ENCODE measurements around the gene OPCML. TPM values are rescaled to one million over a fixed set of nuclear protein-coding genes. Genes with fewer than 3 reads are reported as not detected.
A peak's percentile ranks its signal among the peaks of the same experiment; 100 is the strongest.

Gene OPCML
- total and polyA plus RNA-seq, 2 donors from 2014 or later = 0.77 to 1.1 TPM

DNA sequence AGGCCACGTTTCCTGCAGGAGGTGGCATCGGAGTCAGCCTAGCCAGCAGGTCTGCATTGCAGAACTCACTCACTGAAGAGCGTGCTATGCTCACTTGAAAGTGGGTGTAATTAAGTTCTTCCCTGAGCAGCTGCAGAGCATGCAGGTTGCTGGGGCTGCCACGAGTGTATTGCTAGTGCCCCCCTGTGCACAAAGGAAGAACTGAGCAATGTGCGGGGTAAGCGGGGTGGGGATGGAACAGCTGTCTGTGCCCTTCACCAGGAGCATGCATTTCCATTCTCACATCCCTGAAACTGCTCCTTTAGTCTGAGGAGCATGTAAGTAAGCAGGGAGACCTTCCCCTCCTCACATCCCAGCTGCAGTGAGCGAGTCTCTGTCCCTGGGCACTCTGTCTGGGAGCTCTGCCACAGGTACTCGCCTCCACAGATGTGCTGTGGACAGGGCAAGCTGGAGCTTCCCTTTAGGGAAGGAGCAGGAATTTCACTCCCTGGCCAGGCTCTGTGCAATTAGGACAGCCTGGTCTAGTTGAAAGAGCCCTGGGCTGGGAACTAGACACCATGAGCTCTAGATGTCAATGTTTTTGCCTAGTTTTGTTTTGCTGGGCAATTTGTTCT, 1130.1 kb downstream of the OPCML start:
- Histone ChIP-seq H3K9ac (ENCODE audit: low read length in 3 of 3) (no peak overlapping the region), H3K4me1 (ENCODE audit: control insufficient read depth in 2 of 3, insufficient read depth in 2 of 3, low read depth in 1 of 3, low read length in 3 of 3) (no peaks in the 10 kb centered on the region), H3K27ac (ENCODE audit: low read depth in 2 of 2, low read length in 2 of 2) (no peak overlapping the region), H3K36me3 (ENCODE audit: control insufficient read depth in 2 of 3, insufficient read depth in 3 of 3, low read length in 3 of 3) (no peaks in the 10 kb centered on the region), H3K4me3 (ENCODE audit: low read length in 3 of 3) (no peak overlapping the region), H3K9me3 (ENCODE audit: control insufficient read depth in 2 of 3, insufficient read depth in 1 of 3, low read length in 3 of 3) (no peaks in the 10 kb centered on the region), H3K27me3 (ENCODE audit: control insufficient read depth, insufficient read depth, low read length) (no peaks in the 10 kb centered on the region)
- TF ChIP-seq, protein P1, sequence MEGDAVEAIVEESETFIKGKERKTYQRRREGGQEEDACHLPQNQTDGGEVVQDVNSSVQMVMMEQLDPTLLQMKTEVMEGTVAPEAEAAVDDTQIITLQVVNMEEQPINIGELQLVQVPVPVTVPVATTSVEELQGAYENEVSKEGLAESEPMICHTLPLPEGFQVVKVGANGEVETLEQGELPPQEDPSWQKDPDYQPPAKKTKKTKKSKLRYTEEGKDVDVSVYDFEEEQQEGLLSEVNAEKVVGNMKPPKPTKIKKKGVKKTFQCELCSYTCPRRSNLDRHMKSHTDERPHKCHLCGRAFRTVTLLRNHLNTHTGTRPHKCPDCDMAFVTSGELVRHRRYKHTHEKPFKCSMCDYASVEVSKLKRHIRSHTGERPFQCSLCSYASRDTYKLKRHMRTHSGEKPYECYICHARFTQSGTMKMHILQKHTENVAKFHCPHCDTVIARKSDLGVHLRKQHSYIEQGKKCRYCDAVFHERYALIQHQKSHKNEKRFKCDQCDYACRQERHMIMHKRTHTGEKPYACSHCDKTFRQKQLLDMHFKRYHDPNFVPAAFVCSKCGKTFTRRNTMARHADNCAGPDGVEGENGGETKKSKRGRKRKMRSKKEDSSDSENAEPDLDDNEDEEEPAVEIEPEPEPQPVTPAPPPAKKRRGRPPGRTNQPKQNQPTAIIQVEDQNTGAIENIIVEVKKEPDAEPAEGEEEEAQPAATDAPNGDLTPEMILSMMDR (IDR thresholded peaks at IDR 0.05; ENCODE audit: borderline replicate concordance, extremely low read depth, insufficient read depth) = peak; percentile 19
- intact Hi-C loops (cut with DNase I) = no loop called here
- FAIRE-seq = no peak
- DNase-seq = peak in 4 of 5 donors; percentile 76 to 84 (median 78)

- H3K9ac ChIP-seq (ENCODE audit: low read length in 3 of 3) = no peak overlapping the region
- TF ChIP-seq, protein P1 (IDR thresholded peaks at IDR 0.05; ENCODE audit: borderline replicate concordance, extremely low read depth, insufficient read depth) = no peak
- no peak overlapping the region for H3K27ac ChIP-seq (ENCODE audit: low read depth in 2 of 2, low read length in 2 of 2)
- DNase-seq (no peak), FAIRE-seq (no peak)
- H3K4me3 ChIP-seq (ENCODE audit: low read length in 3 of 3) = no peak overlapping the region
- no peaks in the 10 kb centered on the region for H3K4me1 ChIP-seq (ENCODE audit: control insufficient read depth in 2 of 3, insufficient read depth in 2 of 3, low read depth in 1 of 3, low read length in 3 of 3)
- intact Hi-C loops (cut with DNase I) = no loop called here
- no peaks in the 10 kb centered on the region for H3K27me3 ChIP-seq (ENCODE audit: control insufficient read depth, insufficient read depth, low read length)
- H3K36me3 ChIP-seq (ENCODE audit: control insufficient read depth in 2 of 3, insufficient read depth in 3 of 3, low read length in 3 of 3) = no peaks in the 10 kb centered on the region
- H3K9me3 ChIP-seq (ENCODE audit: control insufficient read depth in 2 of 3, insufficient read depth in 1 of 3, low read length in 3 of 3) = no peaks in the 10 kb centered on the region
These were observed 1136.0 kb downstream of the OPCML start for GRCh38 chr11:132396318-132396717.

GRCh38 chr11:132395434-132395833, 1136.9 kb downstream of the OPCML start:
- Histone ChIP-seq H3K27ac (ENCODE audit: low read depth in 2 of 2, low read length in 2 of 2) (no peak overlapping the region), H3K9me3 (ENCODE audit: control insufficient read depth in 2 of 3, insufficient read depth in 1 of 3, low read length in 3 of 3) (no peaks in the 10 kb centered on the region), H3K36me3 (ENCODE audit: control insufficient read depth in 2 of 3, insufficient read depth in 3 of 3, low read length in 3 of 3) (no peaks in the 10 kb centered on the region), H3K9ac (ENCODE audit: low read length in 3 of 3) (no peak overlapping the region), H3K4me3 (ENCODE audit: low read length in 3 of 3) (no peak overlapping the region), H3K4me1 (ENCODE audit: control insufficient read depth in 2 of 3, insufficient read depth in 2 of 3, low read depth in 1 of 3, low read length in 3 of 3) (no peaks in the 10 kb centered on the region), H3K27me3 (ENCODE audit: control insufficient read depth, insufficient read depth, low read length) (no peaks in the 10 kb centered on the region)
- TF ChIP-seq, protein P1 (IDR thresholded peaks at IDR 0.05; ENCODE audit: borderline replicate concordance, extremely low read depth, insufficient read depth) = no peak
- FAIRE-seq (no peak), DNase-seq (no peak)
- intact Hi-C loops (cut with DNase I) = no loop called here

DNA sequence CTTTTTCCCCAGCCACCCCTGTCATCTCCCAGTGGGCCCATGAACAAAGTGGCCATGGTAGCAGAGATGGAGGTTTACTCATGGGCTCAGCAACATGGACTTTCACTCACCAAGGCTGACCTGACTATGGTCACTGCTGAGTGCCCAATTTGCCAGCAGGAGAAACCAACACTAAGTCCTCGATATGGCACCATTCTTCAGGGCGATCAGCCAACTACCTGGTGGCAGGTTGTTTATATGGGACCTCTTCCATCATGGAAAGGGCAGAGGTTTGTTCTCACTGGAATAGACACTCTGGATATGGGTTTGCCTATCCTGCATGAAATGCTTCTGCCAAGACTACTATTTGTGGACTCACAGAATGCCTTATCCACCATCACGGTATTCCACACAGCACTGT, 1152.8 kb downstream of the OPCML start:
- TF ChIP-seq, protein P1 (IDR thresholded peaks at IDR 0.05; ENCODE audit: borderline replicate concordance, extremely low read depth, insufficient read depth) = no peak
- H3K9ac ChIP-seq (ENCODE audit: low read length in 3 of 3) = no peak overlapping the region
- no peak for FAIRE-seq

More for the DNA sequence above, 1152.8 kb downstream of the OPCML start:
- no peaks in the 10 kb centered on the region for H3K4me1 ChIP-seq (ENCODE audit: control insufficient read depth in 2 of 3, insufficient read depth in 2 of 3, low read depth in 1 of 3, low read length in 3 of 3)
- no peak overlapping the region for H3K27ac ChIP-seq (ENCODE audit: low read depth in 2 of 2, low read length in 2 of 2)
- no peaks in the 10 kb centered on the region for H3K27me3 ChIP-seq (ENCODE audit: control insufficient read depth, insufficient read depth, low read length)
- DNase-seq = no peak
- H3K4me3 ChIP-seq (ENCODE audit: low read length in 3 of 3) = no peak overlapping the region
- intact Hi-C loops (cut with DNase I) = no loop called here
- H3K36me3 ChIP-seq (ENCODE audit: control insufficient read depth in 2 of 3, insufficient read depth in 3 of 3, low read length in 3 of 3) = no peaks in the 10 kb centered on the region
- no peaks in the 10 kb centered on the region for H3K9me3 ChIP-seq (ENCODE audit: control insufficient read depth in 2 of 3, insufficient read depth in 1 of 3, low read length in 3 of 3)

Measured in kidney (tissue), 14 donors.